ENCODE results near the gene MAPKBP1.
A peak's percentile ranks its signal among the peaks of the same experiment; 100 is the strongest.

Gene MAPKBP1

GRCh38 chr15:41871175-41871905, 97.1 kb downstream of the MAPKBP1 start:
- DNase-seq, result no peak

DNA sequence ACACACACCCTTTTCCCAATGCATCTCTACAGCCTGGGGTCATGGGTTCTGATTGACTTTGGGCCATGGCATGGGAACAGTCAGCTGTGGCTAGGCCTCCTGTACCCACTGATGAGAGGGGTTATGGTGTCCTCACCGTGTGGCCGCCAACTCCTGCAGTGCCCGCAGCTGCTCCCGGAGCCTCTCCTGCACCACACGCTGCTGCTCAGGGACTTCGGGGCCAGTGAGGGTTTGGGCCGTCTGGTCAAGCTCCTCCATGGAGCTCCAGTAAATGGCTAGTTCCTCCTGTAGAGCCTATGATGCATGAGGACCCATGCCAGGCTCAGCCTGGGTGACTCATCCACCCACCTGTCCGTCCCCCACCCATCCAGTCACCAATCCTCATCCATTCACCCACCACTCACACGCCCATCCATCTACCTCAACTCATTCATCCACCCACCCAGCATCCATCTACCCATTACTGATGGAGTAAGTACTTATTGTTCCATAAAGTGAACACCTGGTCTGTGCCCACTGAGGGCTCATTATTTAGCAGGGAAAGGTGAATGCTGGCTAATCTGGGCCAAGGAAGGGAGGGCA, 98.0 kb downstream of the MAPKBP1 start:
- no peak for DNase-seq

DNA sequence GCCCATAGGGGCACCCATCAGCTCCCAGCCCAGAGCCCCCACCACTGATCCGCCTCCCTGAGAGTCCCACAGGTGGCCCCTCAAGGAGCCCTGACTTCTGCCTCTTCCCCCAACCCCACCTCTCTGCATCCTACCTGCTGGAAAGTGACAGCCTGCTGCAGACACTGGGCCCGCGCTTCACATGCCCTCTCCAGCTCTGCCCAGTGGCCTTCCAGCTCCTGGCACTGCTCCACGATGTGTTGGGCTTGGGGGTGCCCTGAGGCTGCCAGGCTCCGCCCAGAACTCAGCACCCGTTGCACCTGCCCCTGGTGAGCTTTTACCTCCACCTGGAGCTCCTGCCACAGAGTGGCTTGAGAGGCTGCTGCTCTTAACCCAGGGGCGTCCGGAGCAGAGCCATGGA, 99.4 kb downstream of the MAPKBP1 start:
- peak in 2 of 3 experiments; percentile 22 to 58 for DNase-seq

DNA sequence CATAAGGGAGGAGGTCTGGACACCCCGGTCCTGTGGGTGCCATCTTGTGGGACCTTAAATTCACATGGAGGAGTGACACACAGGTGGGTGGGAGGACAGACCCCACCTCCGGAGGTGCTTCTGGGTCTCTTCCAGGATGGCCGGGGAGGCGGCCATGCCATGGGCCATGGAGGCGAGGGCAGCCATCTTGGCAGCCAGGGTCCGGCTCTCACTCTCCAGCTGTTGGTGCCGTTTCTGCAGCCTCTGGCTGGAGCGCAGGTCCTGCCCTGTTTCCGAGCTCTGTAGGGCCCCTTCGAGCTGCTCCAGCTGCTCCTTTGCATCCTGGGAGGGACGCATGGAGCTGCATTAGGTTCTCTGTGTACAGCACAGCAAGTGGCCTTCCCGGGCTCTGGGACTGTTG, 100.5 kb downstream of the MAPKBP1 start:
- DNase-seq, result no peak

DNA sequence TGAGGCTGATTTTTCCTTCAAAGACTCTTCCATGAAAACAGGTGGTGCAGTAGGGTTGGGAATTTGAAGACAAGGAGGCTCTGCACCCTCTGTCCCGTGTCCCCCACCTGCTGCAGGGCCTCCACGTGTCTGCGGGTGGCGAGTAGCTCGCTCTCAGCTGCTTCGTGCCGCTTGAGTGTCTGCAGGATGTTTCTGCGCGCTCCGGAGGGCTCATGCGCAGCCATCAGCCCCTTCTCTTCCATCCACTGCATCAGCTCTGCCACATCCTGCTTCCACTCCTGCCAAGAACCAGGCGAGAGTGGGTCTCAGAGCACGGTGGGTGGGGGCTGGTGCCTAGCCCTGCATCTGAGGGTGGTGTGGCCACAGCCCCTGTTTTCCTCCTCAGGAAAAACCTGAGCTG, 101.7 kb downstream of the MAPKBP1 start:
- peak in 1 of 3 experiments; percentile 22 for DNase-seq

GRCh38 chr15:41876689-41877088, 102.4 kb downstream of the MAPKBP1 start:
- DNase-seq, result no peak
